GM19452 (cell line): Measurements from ENCODE around the gene S1PR3.

Source experiments
- ATAC-seq: cut with Tn5 transposase; IDR thresholded peaks from one replicate; pipeline ENCODE4 v1.9.1; 2021; ENCODE audit not compliant: unreplicated experiment

S1PR3 gene

DNA sequence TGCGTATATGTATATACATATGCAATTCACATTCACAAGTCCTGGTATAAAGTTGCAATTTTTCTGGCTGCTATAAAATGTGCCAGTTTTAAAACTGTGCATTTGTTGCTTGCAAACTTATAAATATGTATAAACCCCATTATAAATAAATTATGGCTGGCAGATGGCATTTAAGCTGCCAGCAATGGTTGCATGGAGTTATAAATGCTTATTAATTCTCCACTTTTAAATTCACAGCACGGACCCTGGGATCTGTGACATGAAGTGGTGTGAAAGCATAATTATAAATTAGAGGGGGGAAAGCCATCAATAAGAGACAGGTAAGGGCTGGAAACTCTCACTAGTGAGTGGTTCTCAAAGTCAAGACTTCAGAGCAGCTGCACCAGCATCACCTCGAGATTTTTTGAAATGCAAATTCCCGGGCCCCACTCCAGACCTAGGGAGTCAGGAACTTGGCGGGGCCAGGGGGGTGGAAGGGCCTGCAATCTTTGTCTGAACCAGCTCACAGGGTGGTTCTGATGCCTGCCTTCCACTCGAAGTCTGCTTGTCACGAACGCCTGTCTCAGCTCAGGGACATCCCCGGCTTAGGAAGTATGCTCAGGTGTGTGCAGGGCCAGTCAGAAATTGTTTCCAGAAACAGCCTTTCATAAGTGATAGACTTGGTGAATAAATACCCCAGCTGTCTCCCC is 16.9 kb downstream of the S1PR3 start:
- ATAC-seq, result no peak

DNA sequence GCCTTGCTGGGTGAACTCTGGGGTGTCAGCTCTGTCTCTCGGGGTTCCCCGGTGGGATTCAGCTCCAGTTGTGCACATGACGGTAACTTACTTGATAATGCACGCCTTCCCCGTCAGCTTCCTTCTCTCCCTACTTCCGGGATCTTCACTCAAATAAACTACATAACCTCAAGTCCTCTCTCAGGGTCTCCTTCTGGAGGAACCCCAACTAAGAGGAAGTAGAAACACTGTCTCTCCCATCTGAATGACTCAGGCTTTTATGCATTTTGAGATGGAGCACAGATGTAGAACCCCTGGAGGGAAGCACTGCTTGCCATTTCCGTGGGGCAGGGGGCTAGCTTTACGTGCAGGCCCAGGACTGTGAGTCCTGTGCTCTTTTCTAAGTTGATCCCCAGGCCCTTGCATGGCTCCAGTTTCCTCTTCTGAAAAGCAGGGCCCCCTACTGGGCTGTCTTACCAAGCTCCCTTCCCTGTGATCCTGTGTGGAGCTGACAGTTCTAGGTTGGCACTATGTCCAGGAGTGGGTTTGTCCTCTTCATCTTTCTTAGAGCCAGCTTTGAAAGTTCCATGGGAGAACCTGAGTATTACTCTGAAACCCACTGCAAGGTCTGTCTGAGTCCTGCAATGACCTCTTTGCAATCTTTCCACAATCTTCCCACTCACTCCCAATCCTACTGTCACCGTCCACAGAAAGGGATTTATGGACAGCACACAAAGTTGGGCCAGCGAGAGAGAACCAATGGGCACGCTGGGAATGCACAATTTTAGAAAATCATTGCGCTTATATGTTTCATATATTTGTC is 17.7 kb downstream of the S1PR3 start:
- ATAC-seq, result no peak

- ATAC-seq, result no peak
Observed at GRCh38 chr9:89009546-89009840, 18.2 kb downstream of the S1PR3 start.

DNA sequence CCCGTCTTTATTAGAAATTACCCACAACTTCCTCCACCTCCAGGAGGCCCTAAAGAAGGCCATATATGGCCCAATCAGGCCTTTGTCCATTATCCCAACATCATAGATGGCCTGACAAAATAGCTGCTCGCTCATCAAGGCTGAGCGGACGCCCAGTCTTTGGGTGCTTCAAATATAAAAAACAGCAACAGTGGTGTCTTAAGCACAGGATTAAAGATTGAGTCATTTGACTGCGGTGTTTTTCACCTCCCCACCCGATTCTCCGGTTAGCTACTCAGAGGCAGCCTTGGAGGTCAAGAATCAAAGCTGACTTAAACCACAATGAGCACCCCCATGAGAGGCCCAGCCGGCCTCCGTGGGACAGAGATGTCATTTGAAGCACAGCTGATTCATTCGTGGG is 18.8 kb downstream of the S1PR3 start:
- no peak for ATAC-seq

- ATAC-seq, result no peak
Observed at GRCh38 chr9:89010526-89011111, 19.4 kb downstream of the S1PR3 start.

GRCh38 chr9:89011683-89012082 is 20.4 kb downstream of the S1PR3 start:
- no peak for ATAC-seq

- no peak for ATAC-seq
Observed at GRCh38 chr9:89012294-89013042, 21.2 kb downstream of the S1PR3 start.

DNA sequence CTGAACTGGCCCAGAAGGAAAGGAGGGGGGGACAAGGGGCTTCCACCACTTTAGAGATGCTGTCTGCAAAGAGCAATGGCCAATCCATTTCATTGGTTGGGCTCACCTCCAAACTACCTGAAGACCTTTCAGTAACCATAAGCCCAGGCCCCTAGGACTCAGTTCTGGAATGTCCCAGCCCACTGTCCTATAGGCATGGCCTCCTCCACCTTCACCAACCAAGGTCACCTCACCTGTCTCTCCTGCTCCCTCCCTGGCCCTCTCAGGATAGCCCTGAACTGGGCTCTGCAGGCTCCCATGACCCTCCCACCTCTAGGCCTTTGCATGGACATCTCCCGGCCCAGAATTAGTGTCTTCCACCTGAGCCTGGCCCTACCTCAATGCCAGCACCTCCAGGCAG is 22.4 kb downstream of the S1PR3 start:
- ATAC-seq, result no peak

- ATAC-seq, result no peak
Observed at GRCh38 chr9:89014153-89014552, 22.9 kb downstream of the S1PR3 start.

DNA sequence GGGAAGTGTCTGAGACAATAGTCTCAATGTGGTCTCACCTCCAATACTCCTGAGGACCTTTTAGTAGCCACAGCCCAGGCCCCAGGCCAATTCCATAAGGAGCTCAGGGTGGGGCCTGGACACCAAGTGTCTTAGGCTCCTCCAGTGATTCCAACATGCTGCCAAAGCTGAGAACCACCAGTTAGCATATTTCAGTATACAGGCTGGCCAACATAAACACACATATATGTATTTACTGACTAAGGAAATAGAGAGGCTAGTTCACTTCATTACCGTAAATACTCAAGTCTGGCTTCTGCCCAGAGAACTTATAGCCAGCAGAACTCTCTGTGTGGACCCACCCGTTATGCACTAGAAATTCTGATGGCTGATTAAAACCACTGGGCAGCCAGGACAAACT is 24.1 kb downstream of the S1PR3 start:
- no peak for ATAC-seq

- ATAC-seq, result no peak
Observed at GRCh38 chr9:89020754-89021153, 29.5 kb downstream of the S1PR3 start.

GRCh38 chr9:89021154-89021803 is 30.0 kb downstream of the S1PR3 start:
- no peak for ATAC-seq

- no peak for ATAC-seq
Observed at GRCh38 chr9:89022001-89022759, 30.9 kb downstream of the S1PR3 start.

- no peak for ATAC-seq
Observed at GRCh38 chr9:89022902-89023301, 31.6 kb downstream of the S1PR3 start.

DNA sequence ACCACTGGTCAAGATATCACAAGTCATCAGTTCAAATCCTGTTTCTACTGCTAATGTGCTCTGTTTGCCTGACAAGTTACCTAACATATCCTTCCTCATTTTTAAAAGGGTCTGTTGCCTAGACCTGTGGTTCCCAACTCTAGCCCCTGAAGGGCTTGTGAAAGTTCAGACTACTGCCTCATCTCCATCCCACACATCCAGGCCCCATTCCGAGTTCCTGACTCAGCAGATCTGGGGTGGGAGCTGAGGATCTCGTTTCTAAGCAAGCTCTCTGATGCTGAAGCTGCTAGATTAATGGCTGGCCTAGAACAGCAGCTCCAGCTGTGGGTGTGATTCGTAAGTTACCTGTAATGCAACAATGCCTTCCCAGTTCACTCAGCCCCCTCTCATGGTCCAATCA is 32.5 kb downstream of the S1PR3 start:
- ATAC-seq, result no peak

DNA sequence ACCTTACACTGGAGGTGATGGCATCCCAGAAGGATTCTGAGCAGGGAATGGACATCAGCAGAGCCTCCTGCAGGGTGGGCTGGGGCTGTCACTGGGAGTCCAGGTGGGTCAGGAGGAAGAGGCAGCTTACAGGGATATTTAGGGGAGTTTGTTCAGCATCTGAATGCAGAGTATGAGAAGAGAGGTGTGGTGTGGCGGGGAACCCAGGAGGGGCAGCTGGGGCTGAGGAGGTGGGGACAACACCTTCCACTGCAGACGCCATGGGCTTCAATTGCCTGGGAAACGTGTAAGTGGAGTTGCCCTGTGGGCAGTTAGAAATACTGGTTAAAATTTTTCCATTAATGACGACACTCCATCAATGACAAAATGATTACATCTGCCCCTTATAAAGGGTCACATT is 33.5 kb downstream of the S1PR3 start:
- ATAC-seq, result no peak

GRCh38 chr9:89025553-89025952 is 34.3 kb downstream of the S1PR3 start:
- no peak for ATAC-seq

- no peak for ATAC-seq
Observed at GRCh38 chr9:89026876-89027275, 35.6 kb downstream of the S1PR3 start.

DNA sequence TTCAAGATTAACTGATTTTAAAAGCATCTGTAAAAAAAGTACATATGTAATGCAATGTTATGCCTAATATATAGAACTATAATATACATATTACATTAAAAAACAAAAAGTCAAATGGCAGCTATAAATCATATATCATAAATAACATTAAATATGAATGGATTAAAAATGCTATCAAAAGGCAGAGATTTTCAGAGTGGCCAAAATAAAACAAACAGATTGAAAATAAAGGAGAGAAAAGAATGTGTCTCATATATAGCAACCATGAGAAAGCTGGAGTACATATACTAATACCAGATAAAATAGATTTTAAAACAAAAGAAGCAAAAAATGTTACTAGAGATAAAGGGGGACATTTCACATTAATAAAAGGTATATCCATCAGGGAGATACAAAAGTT is 38.5 kb downstream of the S1PR3 start:
- ATAC-seq, result no peak

- ATAC-seq, result no peak
Observed at GRCh38 chr9:89032173-89032572, 40.9 kb downstream of the S1PR3 start.

- ATAC-seq, result no peak
Observed at GRCh38 chr9:89032661-89033060, 41.4 kb downstream of the S1PR3 start.
